HL-60 (cell line): ENCODE data around the gene TOGARAM1.

Experiments
- CTCF ChIP-seq: IDR thresholded peaks from one replicate; pipeline ENCODE4 v1.5.1; 2011; ENCODE audit warnings: low read length, control low read depth, inconsistent platforms; ENCODE audit not compliant: insufficient read depth
- GABPA ChIP-seq: IDR thresholded peaks from 2 replicates; pipeline ENCODE4 v1.6.1; 2012; ENCODE audit warnings: low read depth
- POLR2AphosphoS5 ChIP-seq: IDR thresholded peaks from 2 replicates; pipeline ENCODE4 v1.6.1; 2012; ENCODE audit warnings: low read depth
- REST ChIP-seq: IDR thresholded peaks from 2 replicates; pipeline ENCODE4 v1.6.1; 2012; ENCODE audit warnings: low read depth; ENCODE audit not compliant: insufficient replicate concordance
- SPI1 ChIP-seq: IDR thresholded peaks from 2 replicates; pipeline ENCODE4 v1.6.1; 2012; ENCODE audit warnings: low read depth, mild to moderate bottlenecking, borderline replicate concordance

- TF ChIP-seq CTCF (no peak), POLR2AphosphoS5 (no peak), REST (no peak), GABPA (no peak), SPI1 (no peak)
These were observed 110.1 kb downstream of the TOGARAM1 start for GRCh38 chr14:45072126-45072525.
